Peyer's patch (tissue), 4 donors: ENCODE data around the gene HEXA.
"Not testable (repeated sequence)": the region's sequence is repeated elsewhere in the genome, so short reads cannot be mapped to it uniquely, and the experiment has no call there.

Experiments used
- POLR2A ChIP-seq, 2 donors: fragments of 450-650 bp; IDR thresholded peaks; one replicate each; pipeline ENCODE4 v1.5.1; 2017; ENCODE audit warnings: antibody characterized with exemption in 2 of 2, mild to moderate bottlenecking in 2 of 2, moderate library complexity in 2 of 2
- TF ChIP-seq, protein P1 (sequence below), 6 experiments: fragments of 450-650 bp in 4 of 6; fragments of 200-600 bp in 2 of 6; sonication (generic) in 1 of 6; IDR thresholded peaks; one replicate each; pipeline ENCODE4 v1.5.1; 2017 to 2019; ENCODE audit warnings: antibody characterized with exemption in 6 of 6, mild to moderate bottlenecking in 3 of 6, moderate library complexity in 1 of 6

GRCh38 chr15:72419768-72420167 lies 44.0 kb upstream of the HEXA start:
- not testable (repeated sequence) for TF ChIP-seq POLR2A (IDR thresholded peaks at IDR 0.05)
- TF ChIP-seq, protein P1, sequence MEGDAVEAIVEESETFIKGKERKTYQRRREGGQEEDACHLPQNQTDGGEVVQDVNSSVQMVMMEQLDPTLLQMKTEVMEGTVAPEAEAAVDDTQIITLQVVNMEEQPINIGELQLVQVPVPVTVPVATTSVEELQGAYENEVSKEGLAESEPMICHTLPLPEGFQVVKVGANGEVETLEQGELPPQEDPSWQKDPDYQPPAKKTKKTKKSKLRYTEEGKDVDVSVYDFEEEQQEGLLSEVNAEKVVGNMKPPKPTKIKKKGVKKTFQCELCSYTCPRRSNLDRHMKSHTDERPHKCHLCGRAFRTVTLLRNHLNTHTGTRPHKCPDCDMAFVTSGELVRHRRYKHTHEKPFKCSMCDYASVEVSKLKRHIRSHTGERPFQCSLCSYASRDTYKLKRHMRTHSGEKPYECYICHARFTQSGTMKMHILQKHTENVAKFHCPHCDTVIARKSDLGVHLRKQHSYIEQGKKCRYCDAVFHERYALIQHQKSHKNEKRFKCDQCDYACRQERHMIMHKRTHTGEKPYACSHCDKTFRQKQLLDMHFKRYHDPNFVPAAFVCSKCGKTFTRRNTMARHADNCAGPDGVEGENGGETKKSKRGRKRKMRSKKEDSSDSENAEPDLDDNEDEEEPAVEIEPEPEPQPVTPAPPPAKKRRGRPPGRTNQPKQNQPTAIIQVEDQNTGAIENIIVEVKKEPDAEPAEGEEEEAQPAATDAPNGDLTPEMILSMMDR (IDR thresholded peaks at IDR 0.05) = not testable (repeated sequence)
